HL-60 (cell line): ENCODE results near the gene GALNT3.

Experiments
- CTCF ChIP-seq: IDR thresholded peaks from one replicate; pipeline ENCODE4 v1.5.1; 2011; ENCODE audit warnings: low read length, control low read depth, inconsistent platforms; ENCODE audit not compliant: insufficient read depth
- GABPA ChIP-seq: IDR thresholded peaks from 2 replicates; pipeline ENCODE4 v1.6.1; 2012; ENCODE audit warnings: low read depth
- POLR2AphosphoS5 ChIP-seq: IDR thresholded peaks from 2 replicates; pipeline ENCODE4 v1.6.1; 2012; ENCODE audit warnings: low read depth
- REST ChIP-seq: IDR thresholded peaks from 2 replicates; pipeline ENCODE4 v1.6.1; 2012; ENCODE audit warnings: low read depth; ENCODE audit not compliant: insufficient replicate concordance
- SPI1 ChIP-seq: IDR thresholded peaks from 2 replicates; pipeline ENCODE4 v1.6.1; 2012; ENCODE audit warnings: low read depth, mild to moderate bottlenecking, borderline replicate concordance

GRCh38 chr2:165776796-165777195, 17.3 kb downstream of the GALNT3 start:
- TF ChIP-seq CTCF, result no peak
- no peak for TF ChIP-seq POLR2AphosphoS5
- no peak for TF ChIP-seq REST
- TF ChIP-seq GABPA, result no peak
- TF ChIP-seq SPI1, result no peak
